Sigmoid colon (tissue), 3 donors: ENCODE results near the gene DUXB.

Experiments used
- POLR2A ChIP-seq, 2 donors: fragments of 450-650 bp; IDR thresholded peaks; one replicate each; pipeline ENCODE4 v1.6.1; 2016; ENCODE audit warnings: antibody characterized with exemption in 2 of 2, mild to moderate bottlenecking in 2 of 2, moderate library complexity in 2 of 2
- TF ChIP-seq, protein P1 (sequence below), 4 experiments: fragments of 450-650 bp in 3 of 4; fragments of 200-600 bp in 1 of 4; IDR thresholded peaks; one replicate each; pipeline ENCODE4 v1.5.1; 2016 to 2019; ENCODE audit warnings: antibody characterized with exemption in 4 of 4, mild to moderate bottlenecking in 3 of 4, moderate library complexity in 2 of 4

- TF ChIP-seq POLR2A (IDR thresholded peaks at IDR 0.05): no peak
- TF ChIP-seq, protein P1, sequence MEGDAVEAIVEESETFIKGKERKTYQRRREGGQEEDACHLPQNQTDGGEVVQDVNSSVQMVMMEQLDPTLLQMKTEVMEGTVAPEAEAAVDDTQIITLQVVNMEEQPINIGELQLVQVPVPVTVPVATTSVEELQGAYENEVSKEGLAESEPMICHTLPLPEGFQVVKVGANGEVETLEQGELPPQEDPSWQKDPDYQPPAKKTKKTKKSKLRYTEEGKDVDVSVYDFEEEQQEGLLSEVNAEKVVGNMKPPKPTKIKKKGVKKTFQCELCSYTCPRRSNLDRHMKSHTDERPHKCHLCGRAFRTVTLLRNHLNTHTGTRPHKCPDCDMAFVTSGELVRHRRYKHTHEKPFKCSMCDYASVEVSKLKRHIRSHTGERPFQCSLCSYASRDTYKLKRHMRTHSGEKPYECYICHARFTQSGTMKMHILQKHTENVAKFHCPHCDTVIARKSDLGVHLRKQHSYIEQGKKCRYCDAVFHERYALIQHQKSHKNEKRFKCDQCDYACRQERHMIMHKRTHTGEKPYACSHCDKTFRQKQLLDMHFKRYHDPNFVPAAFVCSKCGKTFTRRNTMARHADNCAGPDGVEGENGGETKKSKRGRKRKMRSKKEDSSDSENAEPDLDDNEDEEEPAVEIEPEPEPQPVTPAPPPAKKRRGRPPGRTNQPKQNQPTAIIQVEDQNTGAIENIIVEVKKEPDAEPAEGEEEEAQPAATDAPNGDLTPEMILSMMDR (IDR thresholded peaks at IDR 0.05): no peak
Measured at GRCh38 chr16:75745823-75746222, 44.6 kb upstream of the DUXB start.
